WTC11 (cell line): ENCODE measurements around the gene KIF5C. TPM values are rescaled to one million over a fixed set of nuclear protein-coding genes. Genes with fewer than 3 reads are reported as not detected.

Source experiments
- ATAC-seq: fragments of 200-7000 bp; cut with Tn5 transposase; 2 replicates; pipeline ENCODE4 v1.10.0; 2021; ENCODE audit warnings: mild to moderate bottlenecking, moderate library complexity
- CTCF ChIA-PET: fragments of 300-600 bp; sonication (Branson Sonifier 250); formaldehyde crosslinking; loops from one replicate; lab custom pipeline; 2021; ENCODE audit warnings: antibody characterized with exemption; lab: Charles Lee
- POLR2A ChIA-PET: fragments of 350-600 bp; sonication (Branson Sonifier 250); formaldehyde crosslinking; loops from one replicate; lab custom pipeline; 2021; ENCODE audit warnings: antibody characterized with exemption; lab: Charles Lee
- DNase-seq: peaks from one replicate; pipeline ENCODE4 v3.0.0; 2021; ENCODE audit warnings: low spot score
- H3K27ac Mint-ChIP-seq: 2 replicates; pipeline ENCODE4 v1.8.0; 2021; ENCODE audit warnings: mixed read lengths
- H3K27me3 Mint-ChIP-seq: 2 replicates; pipeline ENCODE4 v1.8.0; 2021; ENCODE audit warnings: low read depth, mild to moderate bottlenecking, moderate library complexity, mixed read lengths
- H3K36me3 Mint-ChIP-seq: 2 replicates; pipeline ENCODE4 v1.8.0; 2021; ENCODE audit warnings: mixed read lengths
- H3K4me1 Mint-ChIP-seq: 2 replicates; pipeline ENCODE4 v1.8.0; 2022; ENCODE audit warnings: mixed read lengths
- H3K4me3 Mint-ChIP-seq: 2 replicates; pipeline ENCODE4 v1.8.0; 2021; ENCODE audit warnings: mild to moderate bottlenecking, moderate library complexity, mixed read lengths
- H3K9me3 Mint-ChIP-seq: 2 replicates; pipeline ENCODE4 v1.8.0; 2021; ENCODE audit warnings: mixed read lengths
- ARID4B ChIP-seq: sonication (generic); formaldehyde crosslinking; IDR thresholded peaks from 2 replicates; pipeline ENCODE4 v1.8.0; 2023; ENCODE audit warnings: missing genetic modification reagents, mild to moderate bottlenecking, borderline replicate concordance
- CDX4 ChIP-seq: fragments of 250-450 bp; sonication (Bioruptor Pico); IDR thresholded peaks from 2 replicates; pipeline ENCODE4 v1.9.0; 2021; ENCODE audit warnings: moderate library complexity, mild to moderate bottlenecking, inconsistent platforms, borderline replicate concordance
- E2F4 ChIP-seq: sonication (generic); formaldehyde crosslinking; IDR thresholded peaks from 2 replicates; pipeline ENCODE4 v1.8.1; 2022; ENCODE audit warnings: low read depth, mild to moderate bottlenecking, moderate library complexity, missing genetic modification reagents, borderline replicate concordance
- ETV6 ChIP-seq: sonication (generic); formaldehyde crosslinking; IDR thresholded peaks from 2 replicates; pipeline ENCODE4 v1.8.1; 2022; ENCODE audit warnings: mild to moderate bottlenecking, missing genetic modification reagents
- FOXK1 ChIP-seq: sonication (generic); formaldehyde crosslinking; IDR thresholded peaks from 2 replicates; pipeline ENCODE4 v1.8.0; 2022; ENCODE audit warnings: mild to moderate bottlenecking, moderate library complexity, missing genetic modification reagents
- FOXP1 ChIP-seq: sonication (generic); formaldehyde crosslinking; IDR thresholded peaks from 2 replicates; pipeline ENCODE4 v1.8.0; 2022; ENCODE audit warnings: missing genetic modification reagents, mild to moderate bottlenecking, moderate library complexity, borderline replicate concordance
- GRHL2 ChIP-seq: fragments of 250-450 bp; sonication (Bioruptor Pico); IDR thresholded peaks from 2 replicates; pipeline ENCODE4 v1.8.0; 2022; ENCODE audit warnings: mild to moderate bottlenecking, moderate library complexity; ENCODE audit not compliant: insufficient replicate concordance, severe bottlenecking
- MXD4 ChIP-seq: fragments of 250-450 bp; sonication (Bioruptor Pico); IDR thresholded peaks from 2 replicates; pipeline ENCODE4 v1.8.0; 2021; ENCODE audit warnings: mild to moderate bottlenecking, moderate library complexity, borderline replicate concordance
- NFE2L1 ChIP-seq: sonication (generic); formaldehyde crosslinking; IDR thresholded peaks from 2 replicates; pipeline ENCODE4 v1.8.1; 2023; ENCODE audit warnings: missing genetic modification reagents
- NFYB ChIP-seq: sonication (generic); formaldehyde crosslinking; conservative IDR thresholded peaks from 2 replicates; pipeline ENCODE4 v1.8.0; 2022; ENCODE audit warnings: low read depth, missing genetic modification reagents
- OVOL2 ChIP-seq: fragments of 250-450 bp; sonication (Bioruptor Pico); IDR thresholded peaks from 2 replicates; pipeline ENCODE4 v1.9.0; 2021; ENCODE audit warnings: mild to moderate bottlenecking, borderline replicate concordance
- SOX15 ChIP-seq: fragments of 250-450 bp; sonication (Bioruptor Pico); IDR thresholded peaks from 2 replicates; pipeline ENCODE4 v1.9.0; 2021; ENCODE audit warnings: mild to moderate bottlenecking
- SP1 ChIP-seq: sonication (generic); formaldehyde crosslinking; conservative IDR thresholded peaks from 2 replicates; pipeline ENCODE4 v1.8.1; 2022; ENCODE audit warnings: missing genetic modification reagents
- TEAD4 ChIP-seq: sonication (generic); formaldehyde crosslinking; IDR thresholded peaks from 2 replicates; pipeline ENCODE4 v1.8.0; 2022; ENCODE audit warnings: mild to moderate bottlenecking, missing genetic modification reagents
- TP53 ChIP-seq: sonication (generic); formaldehyde crosslinking; IDR thresholded peaks from 2 replicates; pipeline ENCODE4 v1.8.1; 2023; ENCODE audit warnings: mild to moderate bottlenecking, missing genetic modification reagents
- ZNF138 ChIP-seq: sonication (generic); formaldehyde crosslinking; conservative IDR thresholded peaks from 2 replicates; pipeline ENCODE4 v1.8.1; 2022; ENCODE audit warnings: mild to moderate bottlenecking, moderate library complexity, missing genetic modification reagents
- ZNF219 ChIP-seq: sonication (generic); formaldehyde crosslinking; IDR thresholded peaks from 2 replicates; pipeline ENCODE4 v1.8.0; 2023; ENCODE audit warnings: missing genetic modification reagents, mild to moderate bottlenecking, borderline replicate concordance
- ZNF232 ChIP-seq: sonication (generic); formaldehyde crosslinking; IDR thresholded peaks from 2 replicates; pipeline ENCODE4 v1.8.0; 2022; ENCODE audit warnings: mild to moderate bottlenecking, missing genetic modification reagents
- ZNF317 ChIP-seq: sonication (generic); formaldehyde crosslinking; IDR thresholded peaks from 2 replicates; pipeline ENCODE4 v1.8.1; 2023; ENCODE audit warnings: low read depth, mild to moderate bottlenecking, moderate library complexity, missing genetic modification reagents, borderline replicate concordance
- ZNF396 ChIP-seq: fragments of 250-450 bp; sonication (Bioruptor Pico); IDR thresholded peaks from 2 replicates; pipeline ENCODE4 v1.8.0; 2021; ENCODE audit warnings: mild to moderate bottlenecking, moderate library complexity, borderline replicate concordance
- ZNF416 ChIP-seq: fragments of 250-450 bp; sonication (Bioruptor Pico); IDR thresholded peaks from 2 replicates; pipeline ENCODE4 v1.9.0; 2021; ENCODE audit warnings: mild to moderate bottlenecking, inconsistent platforms
- total RNA-seq: library from RNA; stranded (reverse); gene quantifications from 3 replicates; pipeline ENCODE4 v1.2.3, GENCODE V29; 2021

Gene KIF5C
- total RNA-seq, 1 experiment from 2014 or later = 73.5 TPM

- TF ChIP-seq ZNF232 (CRISPR knock-in tag) (no peak), SOX15 (CRISPR knock-in tag) (no peak), MXD4 (CRISPR knock-in tag) (no peak), NFE2L1 (no peak), E2F4 (CRISPR knock-in tag) (no peak), ZNF317 (no peak), ETV6 (CRISPR knock-in tag) (no peak), ZNF396 (no peak)
- Mint-ChIP-seq H3K36me3 (peaks cover 6% of the 10 kb centered on the region), H3K9me3 (no peaks in the 10 kb centered on the region), H3K4me1 (peaks cover 20% of the 10 kb centered on the region), H3K4me3 (no peak overlapping the region), H3K27ac (0 out of 2 replicates have a peak overlapping the region, but pooled peaks have one; percentile 41), H3K27me3 (no peaks in the 10 kb centered on the region)
- DNase-seq = no peak
- no peak; the same call in 1 of the 2 replicates for ATAC-seq
- ChIA-PET CTCF (no interaction called here), POLR2A (interaction anchor here (0.7 kb wide), 1 partner anchor 230 kb away, joined by 3 read pairs; no protein-coding TSS in a partner anchor)
Measured at GRCh38 chr2:148967578-148967977, 92.6 kb downstream of the KIF5C start.

- Mint-ChIP-seq H3K9me3 (no peaks in the 10 kb centered on the region), H3K4me1 (peaks cover 27% of the 10 kb centered on the region), H3K36me3 (peaks cover 8% of the 10 kb centered on the region), H3K4me3 (no peak overlapping the region), H3K27ac (no peak overlapping the region; the same call in 1 of the 2 replicates), H3K27me3 (no peaks in the 10 kb centered on the region)
- ChIA-PET POLR2A (interaction anchor here (0.7 kb wide), 1 partner anchor 230 kb away, joined by 3 read pairs; no protein-coding TSS in a partner anchor), CTCF (no interaction called here)
- TF ChIP-seq TEAD4 (CRISPR knock-in tag) (no peak), FOXK1 (CRISPR knock-in tag) (no peak), GRHL2 (CRISPR knock-in tag) (no peak), OVOL2 (CRISPR knock-in tag) (no peak), ZNF138 (no peak), ZNF317 (no peak)
- no peak for DNase-seq
- ATAC-seq = no peak
Measured at GRCh38 chr2:148968301-148968700, 93.3 kb downstream of the KIF5C start.

- H3K36me3 Mint-ChIP-seq = peaks cover 11% of the 10 kb centered on the region
- CTCF ChIA-PET = no interaction called here
- POLR2A ChIA-PET = no interaction called here
Measured at GRCh38 chr2:148968776-148969319, 93.8 kb downstream of the KIF5C start.

More at GRCh38 chr2:148968776-148969319, 93.8 kb downstream of the KIF5C start:
- ATAC-seq (no peak), DNase-seq (no peak)
- H3K27me3 Mint-ChIP-seq = no peaks in the 10 kb centered on the region
- no peak overlapping the region for H3K4me3 Mint-ChIP-seq
- no peaks in the 10 kb centered on the region for H3K9me3 Mint-ChIP-seq
- H3K4me1 Mint-ChIP-seq = peaks cover 33% of the 10 kb centered on the region
- H3K27ac Mint-ChIP-seq = no peak overlapping the region
- TF ChIP-seq ARID4B (CRISPR knock-in tag) = no peak
- no peak for TF ChIP-seq ZNF416
- TF ChIP-seq SP1 (CRISPR knock-in tag) = no peak
- no peak for TF ChIP-seq CDX4
- TF ChIP-seq FOXP1 = no peak
- no peak for TF ChIP-seq NFYB (CRISPR knock-in tag)
- TF ChIP-seq TP53 = no peak
- no peak for TF ChIP-seq ZNF219 (CRISPR knock-in tag)
